Effector CD8-positive, alpha-beta T cell (primary cell): ENCODE measurements around the gene COL27A1.

Experiments
- DNase-seq: peaks from one replicate; lab custom pipeline; 2025; lab: John Stamatoyannopoulos, UW

COL27A1 gene

DNA sequence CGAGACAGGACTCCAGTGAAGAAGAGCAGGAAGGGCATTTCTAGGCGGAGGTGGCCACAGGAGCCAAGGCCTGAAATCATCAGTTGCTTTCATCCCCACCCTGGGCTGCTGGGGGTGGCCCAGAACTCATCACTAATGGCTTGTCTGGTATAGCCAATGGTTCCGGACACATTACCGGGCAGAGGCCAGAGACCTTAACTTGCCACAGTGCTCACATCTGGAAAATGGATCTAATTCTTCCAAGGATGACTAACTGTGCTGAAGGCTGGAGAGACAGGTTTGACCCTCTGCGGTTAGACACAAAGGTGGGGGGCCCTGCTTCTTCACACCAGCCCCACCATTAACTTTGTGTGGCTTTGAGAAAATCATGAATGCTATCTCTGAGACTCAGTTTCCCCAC is 6.2 kb upstream of the COL27A1 start:
- no peak for DNase-seq

DNA sequence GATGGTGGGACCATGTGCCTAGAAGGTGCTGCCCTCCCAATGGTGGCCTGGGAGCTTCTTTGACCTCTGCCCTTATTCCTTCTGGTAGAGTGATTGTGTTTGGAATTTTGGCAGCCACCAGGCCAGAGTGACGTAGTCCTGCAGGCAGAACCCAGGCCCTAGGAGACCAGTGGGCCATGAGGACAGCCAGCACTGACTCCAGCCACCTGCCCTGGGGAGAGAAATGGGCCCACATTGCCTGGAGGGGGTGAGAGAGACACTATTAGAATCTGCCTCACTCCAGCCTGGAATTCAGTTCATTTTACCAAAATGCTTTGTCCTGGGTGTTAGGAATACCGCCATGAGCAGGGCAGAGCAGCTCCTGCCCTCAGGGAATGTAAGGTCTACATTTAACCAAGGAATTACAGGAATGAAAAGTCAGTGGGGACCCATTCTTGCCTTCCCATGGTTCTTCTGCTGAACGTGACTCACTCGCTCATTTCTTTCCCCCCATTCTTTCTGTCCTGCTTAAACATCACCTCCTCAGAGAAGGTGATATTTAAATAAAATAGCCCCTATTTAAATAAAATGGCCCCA is 5.5 kb upstream of the COL27A1 start:
- DNase-seq, result no peak

DNA sequence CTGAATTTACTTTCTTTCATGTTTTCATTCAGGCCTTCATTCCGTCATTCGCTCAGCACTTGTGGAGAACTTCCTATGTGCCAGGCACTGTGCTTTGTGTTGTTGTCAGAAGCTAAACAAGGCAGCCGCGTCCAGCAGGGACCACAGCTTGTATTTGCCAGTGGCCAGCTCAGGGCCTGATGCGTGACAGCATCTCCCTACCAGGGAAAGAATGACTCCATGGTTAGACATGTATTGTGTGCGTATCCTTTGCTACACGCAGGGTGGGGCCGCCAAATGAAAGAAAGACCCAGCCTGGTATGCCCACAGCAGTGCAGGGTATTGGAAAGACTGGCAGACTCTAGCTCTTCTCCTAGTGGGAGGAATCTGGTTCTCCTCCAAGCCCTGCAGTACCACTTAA is 4.7 kb upstream of the COL27A1 start:
- no peak for DNase-seq

DNA sequence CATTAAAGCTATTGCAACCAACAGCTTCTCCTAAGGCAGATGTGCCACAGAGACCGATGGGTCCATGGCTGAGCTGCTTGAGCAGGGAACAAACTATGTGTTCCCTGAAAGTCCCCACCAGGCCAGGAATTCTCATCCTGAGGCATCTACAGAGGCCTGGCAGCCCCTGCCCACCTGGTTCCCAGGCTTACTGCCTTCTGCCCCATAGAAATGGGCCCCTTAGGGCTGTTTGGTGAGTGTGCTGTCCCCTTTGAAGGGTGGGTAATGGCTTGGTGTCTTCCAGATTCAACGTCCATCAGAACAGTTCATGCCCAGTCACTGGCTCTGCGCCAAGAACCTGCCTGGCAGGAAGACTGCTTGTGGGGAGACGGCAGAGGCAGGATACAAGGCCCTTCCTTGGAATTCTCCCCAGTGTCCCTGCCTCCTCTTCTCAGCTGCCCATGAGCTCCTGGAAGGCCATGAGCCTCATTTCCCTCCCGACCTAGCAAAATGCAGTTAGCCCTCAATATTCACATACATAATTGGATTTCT is 3.8 kb upstream of the COL27A1 start:
- DNase-seq, result no peak

DNA sequence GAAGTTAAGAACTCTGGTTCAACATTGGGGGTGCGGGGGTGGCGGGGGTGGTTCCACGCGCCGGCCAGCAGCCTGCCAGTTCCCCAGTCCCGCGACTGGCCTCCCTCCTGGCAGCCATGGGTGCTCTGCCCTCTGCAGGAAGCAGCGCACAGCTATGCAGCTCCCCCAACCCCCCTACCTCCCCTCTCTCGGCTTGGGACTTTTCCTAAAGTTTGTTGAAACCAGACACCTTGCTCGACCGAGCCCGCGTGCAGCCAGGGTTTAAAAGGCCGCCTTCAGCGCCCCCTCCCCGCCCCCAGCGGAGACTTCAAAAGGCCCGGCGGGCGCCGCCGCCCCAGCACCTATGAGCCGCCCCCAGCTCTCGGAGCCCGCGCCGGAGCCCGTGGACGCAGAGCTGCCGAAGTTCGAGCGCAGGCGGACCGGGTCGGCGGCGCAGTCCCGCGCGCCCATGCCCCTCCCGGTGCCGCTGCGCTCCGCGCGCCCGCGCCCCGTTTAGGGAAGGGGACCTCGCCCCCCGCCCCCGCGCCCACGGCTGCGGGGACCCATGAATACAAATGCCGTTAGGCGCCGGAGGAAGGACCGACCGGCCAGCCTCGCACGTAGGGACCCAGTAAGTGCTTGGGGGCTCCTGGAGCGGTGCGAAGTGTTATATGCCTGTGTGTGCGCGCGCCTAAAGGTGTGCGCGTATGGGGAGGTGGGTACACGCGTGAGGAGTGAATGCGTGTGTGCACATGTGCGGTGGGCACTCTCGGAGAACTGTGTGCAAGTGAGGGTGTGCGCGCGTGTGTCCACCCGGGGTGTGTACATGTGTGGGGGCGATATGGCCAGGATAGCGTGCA is 1.4 kb upstream of the COL27A1 start:
- no peak for DNase-seq

GRCh38 chr9:114154600-114155102 is 686 bp upstream of the COL27A1 start:
- DNase-seq, result no peak

GRCh38 chr9:114155995-114156656 is 789 bp downstream of the COL27A1 start:
- no peak for DNase-seq

DNA sequence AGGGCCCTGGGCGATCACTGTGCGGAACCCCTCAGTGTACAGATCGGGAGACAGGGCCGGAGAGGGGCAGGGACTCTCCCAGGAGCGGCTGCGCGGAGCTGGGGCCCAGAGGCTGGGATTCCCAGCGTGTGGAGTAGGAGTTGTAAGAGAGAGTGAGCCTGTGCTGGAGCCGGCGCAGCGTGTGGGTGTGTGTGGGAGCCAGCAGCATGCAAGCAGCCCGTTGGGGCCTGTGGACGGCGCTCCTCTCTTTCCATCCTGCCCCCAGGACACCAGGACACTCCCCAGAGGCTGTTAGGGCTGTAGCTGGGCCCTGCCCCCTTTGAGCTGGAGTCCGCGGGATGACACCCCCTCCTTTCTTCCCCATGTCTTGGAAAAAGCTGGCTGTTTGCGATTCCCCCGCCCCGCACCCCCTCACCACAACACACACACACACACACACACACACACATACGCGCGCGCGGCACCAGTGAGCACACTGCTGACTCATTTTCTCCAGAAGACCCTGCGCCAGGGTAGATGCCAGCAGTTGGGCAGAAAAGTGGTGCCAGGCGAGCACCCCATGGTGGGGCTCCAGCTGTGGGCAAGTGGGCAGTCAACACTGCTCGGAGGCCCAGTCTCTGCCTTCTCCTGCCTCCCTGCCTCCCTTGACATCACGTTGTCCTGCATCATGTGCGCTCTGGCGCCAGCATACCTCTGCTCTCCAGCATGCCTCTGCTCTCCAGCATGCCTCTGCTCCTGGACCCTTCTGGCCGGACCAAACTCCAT is 1.5 kb downstream of the COL27A1 start:
- no peak for DNase-seq

DNA sequence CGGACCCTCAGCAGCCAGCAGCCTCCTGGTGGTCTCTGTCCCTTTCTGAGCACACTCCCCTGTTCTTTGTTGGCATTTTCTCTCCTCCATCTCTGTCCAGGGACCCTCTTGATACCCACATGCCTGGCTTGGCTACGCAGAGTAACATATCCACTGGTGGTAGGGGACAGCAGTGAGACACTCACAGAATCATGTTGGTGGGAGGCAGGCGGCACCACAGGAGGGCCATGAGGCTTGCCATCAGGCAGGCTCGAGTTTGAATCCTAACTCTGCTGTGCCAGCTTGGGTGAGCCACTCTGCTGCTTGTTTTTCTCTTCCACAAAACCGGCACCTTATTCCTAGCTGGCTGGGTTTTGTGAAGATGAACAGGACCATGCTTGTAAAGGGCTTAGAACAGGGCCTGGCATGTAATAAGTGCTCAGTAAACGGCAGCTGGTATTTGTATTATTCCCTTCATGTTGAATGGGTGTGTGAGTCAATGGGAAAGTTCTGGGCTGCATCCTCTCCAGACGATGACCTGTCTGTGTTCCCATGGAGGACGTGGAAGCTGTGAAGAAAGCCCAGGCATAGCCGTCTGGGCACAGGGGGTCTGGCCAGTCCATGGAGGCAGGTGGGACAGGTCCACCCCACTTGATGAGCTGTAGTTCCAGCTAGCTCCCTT is 2.3 kb downstream of the COL27A1 start:
- DNase-seq, result no peak

DNA sequence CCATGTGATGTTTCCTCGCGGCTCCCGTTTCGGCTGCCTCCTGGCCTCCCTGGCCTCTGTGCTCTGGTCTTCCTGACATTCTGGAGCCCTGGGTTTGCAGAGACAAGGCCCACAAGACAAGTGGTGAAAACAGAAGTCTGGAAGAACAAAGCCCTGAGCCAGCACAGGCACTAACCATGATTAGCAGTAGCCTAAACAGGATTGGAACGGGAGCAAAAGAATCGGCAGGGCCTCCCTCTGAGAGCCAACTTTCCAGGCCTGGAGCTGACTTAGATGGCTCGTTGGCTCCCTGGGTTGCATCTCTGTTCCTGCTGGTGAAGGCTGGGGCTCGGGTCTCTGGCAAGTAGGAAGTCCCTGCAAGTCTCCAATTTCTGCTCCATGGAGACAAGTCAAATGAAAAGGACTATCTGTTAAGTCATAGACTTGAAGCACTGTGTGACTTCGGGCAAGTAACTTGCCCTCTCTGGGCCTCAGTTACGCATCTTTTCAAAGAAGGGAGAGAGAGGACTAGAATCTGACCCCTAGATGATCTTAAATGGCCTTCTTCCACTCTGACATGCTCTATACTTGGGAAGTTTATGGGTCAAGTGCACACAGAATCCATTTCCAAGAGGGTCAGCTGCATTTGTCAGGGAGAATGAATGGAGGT is 3.3 kb downstream of the COL27A1 start:
- DNase-seq, result no peak

DNA sequence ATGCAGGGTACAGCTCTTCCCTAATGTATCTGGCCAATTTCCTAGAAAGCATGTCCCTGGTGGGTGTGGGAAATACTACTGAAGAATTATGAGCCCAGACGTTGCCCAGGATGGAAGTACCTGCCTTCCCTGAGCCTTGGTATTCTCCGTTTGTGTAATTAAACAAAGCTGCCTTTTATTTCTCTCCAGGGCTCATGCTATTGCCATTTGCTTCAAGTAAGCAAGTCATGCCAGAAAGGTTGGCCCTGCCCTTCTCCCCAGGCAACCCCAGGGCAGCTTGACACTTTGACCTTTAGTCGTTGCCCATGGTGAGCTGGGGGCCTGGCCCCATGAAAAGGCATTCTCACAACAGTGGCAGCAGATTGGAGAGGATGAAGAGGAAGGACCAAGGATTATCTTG is 4.4 kb downstream of the COL27A1 start:
- no peak for DNase-seq

GRCh38 chr9:114161513-114161912 is 6.2 kb downstream of the COL27A1 start:
- no peak for DNase-seq

- no peak for DNase-seq
Measured at GRCh38 chr9:114163517-114163951, 8.2 kb downstream of the COL27A1 start.

- no peak for DNase-seq
Measured at GRCh38 chr9:114164191-114164794, 9.0 kb downstream of the COL27A1 start.

DNA sequence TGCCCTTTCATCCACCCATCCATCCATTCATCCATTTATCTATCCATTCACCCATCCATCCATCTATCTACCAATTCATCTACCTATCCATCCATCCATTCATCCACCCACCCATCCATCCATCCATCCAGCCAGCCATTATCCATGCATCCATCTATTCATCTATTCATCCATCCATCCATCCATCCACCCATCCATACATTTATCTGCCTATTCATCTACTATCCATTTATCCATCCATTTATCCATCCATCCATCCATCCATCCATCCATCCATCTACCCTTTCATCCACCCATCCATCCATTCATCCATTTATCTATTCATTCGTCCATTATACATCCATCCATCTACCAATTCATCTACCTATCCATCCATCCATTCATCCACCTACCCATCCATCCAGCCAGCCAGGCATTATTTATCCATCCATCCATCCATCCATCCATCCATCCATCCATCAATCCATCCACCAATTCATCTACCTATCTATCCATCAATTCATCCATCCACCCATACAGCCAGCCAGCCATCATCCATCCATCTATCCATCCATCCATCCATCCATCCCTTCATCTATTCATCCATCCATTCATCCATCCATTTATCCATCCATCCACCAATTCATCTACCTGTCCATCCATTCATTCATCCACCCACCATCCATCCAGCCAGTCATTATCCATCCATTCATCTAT is 10.2 kb downstream of the COL27A1 start:
- DNase-seq, result no peak

DNA sequence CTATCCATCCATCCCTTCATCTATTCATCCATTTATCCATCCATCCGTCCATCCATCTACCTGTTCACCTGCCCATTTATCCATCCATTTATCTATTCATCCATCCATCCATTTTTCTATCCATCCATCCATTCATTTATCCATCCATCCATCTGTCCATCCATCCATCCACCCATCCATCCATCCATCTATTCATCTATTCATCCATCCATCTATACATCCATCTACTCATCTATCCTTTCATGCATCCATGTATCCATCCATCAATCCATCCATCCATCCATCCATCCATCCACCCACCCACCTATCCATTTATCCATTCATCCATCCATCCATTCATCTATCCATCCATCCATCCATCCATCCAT is 10.8 kb downstream of the COL27A1 start:
- no peak for DNase-seq

- DNase-seq, result no peak
Measured at GRCh38 chr9:114166614-114167572, 11.6 kb downstream of the COL27A1 start.

DNA sequence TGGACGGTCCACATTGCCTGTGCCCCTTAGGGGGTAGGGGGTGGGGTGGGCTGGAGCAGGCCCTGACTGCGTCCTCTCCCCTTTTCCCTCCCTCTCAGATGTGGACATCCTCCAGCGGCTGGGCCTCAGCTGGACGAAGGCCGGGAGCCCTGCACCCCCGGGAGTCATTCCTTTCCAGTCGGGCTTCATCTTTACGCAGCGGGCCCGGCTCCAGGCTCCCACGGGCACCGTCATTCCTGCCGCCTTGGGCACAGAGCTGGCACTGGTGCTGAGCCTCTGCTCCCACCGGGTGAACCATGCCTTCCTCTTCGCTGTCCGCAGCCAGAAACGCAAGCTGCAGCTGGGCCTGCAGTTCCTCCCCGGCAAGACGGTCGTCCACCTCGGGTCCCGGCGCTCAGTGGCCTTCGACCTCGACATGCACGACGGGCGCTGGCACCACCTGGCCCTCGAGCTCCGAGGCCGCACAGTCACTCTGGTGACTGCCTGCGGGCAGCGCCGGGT is 12.3 kb downstream of the COL27A1 start:
- no peak for DNase-seq
